HepG2 (cell line): ENCODE data around the gene TPI1. TPM values are rescaled to one million over a fixed set of nuclear protein-coding genes. Genes with fewer than 3 reads are reported as not detected.

Source experiments
- CHD2 ChIP-seq: IDR thresholded peaks from 2 replicates; pipeline ENCODE4 v1.6.1; 2011; ENCODE audit warnings: low read depth, low read length, improper control_type of control experiment
- GTF3A ChIP-seq: sonication (generic); formaldehyde crosslinking; conservative IDR thresholded peaks from 2 replicates; pipeline ENCODE4 v1.4.0; 2020; ENCODE audit warnings: mild to moderate bottlenecking, missing genetic modification reagents
- HNRNPL ChIP-seq: fragments of 200-400 bp; formaldehyde crosslinking; IDR thresholded peaks from 2 replicates; pipeline ENCODE4 v1.6.1; 2017; ENCODE audit warnings: mild to moderate bottlenecking, low read depth, low read length
- KMT2B ChIP-seq: IDR thresholded peaks from 2 replicates; pipeline ENCODE4 v1.6.1; 2016; ENCODE audit warnings: missing genetic modification reagents, missing compliant biosample characterization
- RBM22 ChIP-seq: fragments of 200-400 bp; formaldehyde crosslinking; optimal IDR thresholded peaks from 2 replicates; pipeline ENCODE3; 2017; ENCODE audit warnings: mild to moderate bottlenecking, low read length, moderate library complexity
- TEAD3 ChIP-seq: optimal IDR thresholded peaks from 2 replicates; pipeline ENCODE3; 2016; ENCODE audit warnings: borderline replicate concordance
- YEATS2 ChIP-seq: sonication (generic); formaldehyde crosslinking; IDR thresholded peaks from 2 replicates; pipeline ENCODE4 v1.4.0; 2020; ENCODE audit warnings: missing genetic modification reagents, borderline replicate concordance
- ZNF207 ChIP-seq: fragments of 450-650 bp; IDR thresholded peaks from 2 replicates; pipeline ENCODE4 v1.6.1; 2016; ENCODE audit warnings: antibody characterized with exemption, borderline replicate concordance
- ZNF530 ChIP-seq: sonication (generic); formaldehyde crosslinking; IDR thresholded peaks from 2 replicates; pipeline ENCODE4 v1.5.0; 2020; ENCODE audit warnings: low read depth, mild to moderate bottlenecking, missing genetic modification reagents
- ZNF616 ChIP-seq: sonication (generic); formaldehyde crosslinking; IDR thresholded peaks from 2 replicates; pipeline ENCODE4 v1.5.0; 2020; ENCODE audit warnings: low read depth, mild to moderate bottlenecking, missing genetic modification reagents
- ZNF713 ChIP-seq: sonication (generic); formaldehyde crosslinking; IDR thresholded peaks from 2 replicates; pipeline ENCODE4 v1.4.0; 2020; ENCODE audit warnings: mild to moderate bottlenecking, missing genetic modification reagents
- ZNF761 ChIP-seq: sonication (generic); formaldehyde crosslinking; conservative IDR thresholded peaks from 2 replicates; pipeline ENCODE4 v1.4.0; 2020; ENCODE audit warnings: mild to moderate bottlenecking, missing genetic modification reagents
- polyA plus RNA-seq, 8 experiments: library from polyadenylated mRNA; depleted of rRNA in 3 of 8; stranded (reverse) in 7 of 8; unstranded in 1 of 8; fragments of >200 nt; fragmentation: Illumina TruSeq in 4 of 8; extraction: Trizol in 4 of 8; gene quantifications; 2 replicates each; pipeline versions ENCODE4 v1.2.1 to v1.2.3, GENCODE V29; 2011 to 2016; ENCODE audit warnings: low read depth in 4 of 8, missing spikeins in 1 of 8, mixed read lengths in 1 of 8; ENCODE audit not compliant: insufficient read depth in 1 of 8
- total RNA-seq, 5 experiments: library from RNA; depleted of rRNA; stranded (reverse); fragments of >200 nt; fragmentation: Illumina TruSeq; extraction: Trizol; gene quantifications; 2 replicates each; pipeline ENCODE4 v1.2.3, GENCODE V29; 2016; ENCODE audit warnings: low read depth in 1 of 5
- TF ChIP-seq, protein P1 (sequence below): sonication (generic); formaldehyde crosslinking; conservative IDR thresholded peaks from 2 replicates; pipeline ENCODE4 v1.8.0; 2022; ENCODE audit warnings: missing genetic modification reagents
- TF ChIP-seq, protein P2 (sequence below): sonication (generic); formaldehyde crosslinking; IDR thresholded peaks from 2 replicates; pipeline ENCODE4 v1.5.0; 2020; ENCODE audit warnings: missing genetic modification reagents
- TF ChIP-seq, protein P3 (sequence below): sonication (generic); formaldehyde crosslinking; IDR thresholded peaks from 2 replicates; pipeline ENCODE4 v1.5.0; 2020; ENCODE audit warnings: missing genetic modification reagents, mild to moderate bottlenecking, borderline replicate concordance
- TF ChIP-seq, protein P4 (sequence below): conservative IDR thresholded peaks from 2 replicates; pipeline ENCODE4 v1.6.1; 2018; ENCODE audit warnings: missing genetic modification reagents
- TF ChIP-seq, protein P5 (sequence below): sonication (generic); formaldehyde crosslinking; IDR thresholded peaks from 2 replicates; pipeline ENCODE4 v1.4.0; 2020; ENCODE audit warnings: mild to moderate bottlenecking, missing genetic modification reagents
- TF ChIP-seq, protein P6 (sequence below): sonication (generic); formaldehyde crosslinking; IDR thresholded peaks from 2 replicates; pipeline ENCODE4 v1.5.1; 2020; ENCODE audit warnings: missing genetic modification reagents, mild to moderate bottlenecking, borderline replicate concordance
- TF ChIP-seq, protein P7 (sequence below): sonication (generic); formaldehyde crosslinking; conservative IDR thresholded peaks from 2 replicates; pipeline ENCODE4 v1.8.1; 2023; ENCODE audit warnings: missing genetic modification reagents

Gene TPI1
- total and polyA plus RNA-seq, 2 of the 13 experiments (the other 11 are each of a cell fraction or from before 2014, with no cell fraction given): 945 to 2,535 TPM

DNA sequence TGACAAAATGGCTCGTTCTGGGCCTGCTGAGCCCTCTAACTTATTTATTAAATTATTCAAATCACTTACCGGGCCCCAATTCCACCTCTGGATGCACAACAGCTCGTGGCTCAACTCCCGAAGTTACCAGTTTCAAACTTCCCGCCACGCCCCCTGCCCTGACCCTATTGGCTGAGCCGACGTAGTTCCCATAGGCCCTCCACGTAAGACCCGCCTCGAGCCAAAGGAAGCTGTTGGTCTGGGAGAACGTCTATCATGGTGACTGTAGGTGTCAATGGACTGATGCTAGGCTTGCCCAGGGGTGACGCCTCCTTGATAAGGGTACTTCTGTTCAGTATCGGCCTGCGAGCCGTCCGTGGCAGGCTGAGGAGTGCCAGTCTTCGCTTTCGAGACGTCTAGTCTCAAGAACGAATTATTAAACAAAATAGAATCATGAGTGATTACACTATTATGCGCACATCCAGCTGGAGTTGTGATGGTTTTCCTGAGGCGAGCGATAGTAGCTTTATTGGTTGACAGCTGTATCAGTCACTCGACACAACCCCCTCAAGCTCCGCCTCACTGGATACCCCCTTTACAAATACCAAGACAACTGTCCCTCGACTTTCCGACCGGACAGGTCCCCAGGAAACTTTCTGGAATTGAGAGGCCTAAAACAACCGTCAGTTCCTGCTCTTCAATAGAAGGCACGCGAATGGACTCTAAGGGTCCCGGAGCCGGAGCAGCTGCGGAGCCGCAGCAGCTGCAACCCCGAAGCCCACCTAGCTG is 16.0 kb upstream of the TPI1 start, which contains the start of gene CDCA3 (continued):
- TF ChIP-seq, protein P1, sequence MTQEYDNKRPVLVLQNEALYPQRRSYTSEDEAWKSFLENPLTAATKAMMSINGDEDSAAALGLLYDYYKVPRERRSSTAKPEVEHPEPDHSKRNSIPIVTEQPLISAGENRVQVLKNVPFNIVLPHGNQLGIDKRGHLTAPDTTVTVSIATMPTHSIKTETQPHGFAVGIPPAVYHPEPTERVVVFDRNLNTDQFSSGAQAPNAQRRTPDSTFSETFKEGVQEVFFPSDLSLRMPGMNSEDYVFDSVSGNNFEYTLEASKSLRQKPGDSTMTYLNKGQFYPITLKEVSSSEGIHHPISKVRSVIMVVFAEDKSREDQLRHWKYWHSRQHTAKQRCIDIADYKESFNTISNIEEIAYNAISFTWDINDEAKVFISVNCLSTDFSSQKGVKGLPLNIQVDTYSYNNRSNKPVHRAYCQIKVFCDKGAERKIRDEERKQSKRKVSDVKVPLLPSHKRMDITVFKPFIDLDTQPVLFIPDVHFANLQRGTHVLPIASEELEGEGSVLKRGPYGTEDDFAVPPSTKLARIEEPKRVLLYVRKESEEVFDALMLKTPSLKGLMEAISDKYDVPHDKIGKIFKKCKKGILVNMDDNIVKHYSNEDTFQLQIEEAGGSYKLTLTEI (CRISPR knock-in tag): no peak
- TF ChIP-seq ZNF530 (CRISPR knock-in tag) (no peak), YEATS2 (CRISPR knock-in tag) (no peak), HNRNPL (no peak), TEAD3 (CRISPR knock-in tag) (no peak), ZNF761 (CRISPR knock-in tag) (no peak; the same call in 1 of the 2 replicates), ZNF207 (no peak), ZNF713 (CRISPR knock-in tag) (no peak), GTF3A (CRISPR knock-in tag) (no peak), ZNF616 (no peak), RBM22 (no peak), CHD2 (peak; percentile 68; the same call in 1 of the 2 replicates), KMT2B (no peak)
- TF ChIP-seq, protein P2, sequence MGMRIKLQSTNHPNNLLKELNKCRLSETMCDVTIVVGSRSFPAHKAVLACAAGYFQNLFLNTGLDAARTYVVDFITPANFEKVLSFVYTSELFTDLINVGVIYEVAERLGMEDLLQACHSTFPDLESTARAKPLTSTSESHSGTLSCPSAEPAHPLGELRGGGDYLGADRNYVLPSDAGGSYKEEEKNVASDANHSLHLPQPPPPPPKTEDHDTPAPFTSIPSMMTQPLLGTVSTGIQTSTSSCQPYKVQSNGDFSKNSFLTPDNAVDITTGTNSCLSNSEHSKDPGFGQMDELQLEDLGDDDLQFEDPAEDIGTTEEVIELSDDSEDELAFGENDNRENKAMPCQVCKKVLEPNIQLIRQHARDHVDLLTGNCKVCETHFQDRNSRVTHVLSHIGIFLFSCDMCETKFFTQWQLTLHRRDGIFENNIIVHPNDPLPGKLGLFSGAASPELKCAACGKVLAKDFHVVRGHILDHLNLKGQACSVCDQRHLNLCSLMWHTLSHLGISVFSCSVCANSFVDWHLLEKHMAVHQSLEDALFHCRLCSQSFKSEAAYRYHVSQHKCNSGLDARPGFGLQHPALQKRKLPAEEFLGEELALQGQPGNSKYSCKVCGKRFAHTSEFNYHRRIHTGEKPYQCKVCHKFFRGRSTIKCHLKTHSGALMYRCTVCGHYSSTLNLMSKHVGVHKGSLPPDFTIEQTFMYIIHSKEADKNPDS (CRISPR knock-in tag): no peak
- TF ChIP-seq, protein P3, sequence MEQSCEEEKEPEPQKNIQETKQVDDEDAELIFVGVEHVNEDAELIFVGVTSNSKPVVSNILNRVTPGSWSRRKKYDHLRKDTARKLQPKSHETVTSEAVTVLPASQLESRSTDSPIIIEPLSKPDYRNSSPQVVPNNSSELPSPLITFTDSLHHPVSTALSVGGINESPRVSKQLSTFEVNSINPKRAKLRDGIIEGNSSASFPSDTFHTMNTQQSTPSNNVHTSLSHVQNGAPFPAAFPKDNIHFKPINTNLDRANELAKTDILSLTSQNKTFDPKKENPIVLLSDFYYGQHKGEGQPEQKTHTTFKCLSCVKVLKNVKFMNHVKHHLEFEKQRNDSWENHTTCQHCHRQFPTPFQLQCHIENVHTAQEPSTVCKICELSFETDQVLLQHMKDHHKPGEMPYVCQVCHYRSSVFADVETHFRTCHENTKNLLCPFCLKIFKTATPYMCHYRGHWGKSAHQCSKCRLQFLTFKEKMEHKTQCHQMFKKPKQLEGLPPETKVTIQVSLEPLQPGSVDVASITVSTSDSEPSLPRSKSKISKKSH (CRISPR knock-in tag): no peak
- TF ChIP-seq, protein P4, sequence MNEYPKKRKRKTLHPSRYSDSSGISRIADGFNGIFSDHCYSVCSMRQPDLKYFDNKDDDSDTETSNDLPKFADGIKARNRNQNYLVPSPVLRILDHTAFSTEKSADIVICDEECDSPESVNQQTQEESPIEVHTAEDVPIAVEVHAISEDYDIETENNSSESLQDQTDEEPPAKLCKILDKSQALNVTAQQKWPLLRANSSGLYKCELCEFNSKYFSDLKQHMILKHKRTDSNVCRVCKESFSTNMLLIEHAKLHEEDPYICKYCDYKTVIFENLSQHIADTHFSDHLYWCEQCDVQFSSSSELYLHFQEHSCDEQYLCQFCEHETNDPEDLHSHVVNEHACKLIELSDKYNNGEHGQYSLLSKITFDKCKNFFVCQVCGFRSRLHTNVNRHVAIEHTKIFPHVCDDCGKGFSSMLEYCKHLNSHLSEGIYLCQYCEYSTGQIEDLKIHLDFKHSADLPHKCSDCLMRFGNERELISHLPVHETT (CRISPR knock-in tag): no peak
- TF ChIP-seq, protein P5, sequence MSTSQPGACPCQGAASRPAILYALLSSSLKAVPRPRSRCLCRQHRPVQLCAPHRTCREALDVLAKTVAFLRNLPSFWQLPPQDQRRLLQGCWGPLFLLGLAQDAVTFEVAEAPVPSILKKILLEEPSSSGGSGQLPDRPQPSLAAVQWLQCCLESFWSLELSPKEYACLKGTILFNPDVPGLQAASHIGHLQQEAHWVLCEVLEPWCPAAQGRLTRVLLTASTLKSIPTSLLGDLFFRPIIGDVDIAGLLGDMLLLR (CRISPR knock-in tag): peak; percentile 65; the same call in 1 of the 2 replicates
- TF ChIP-seq, protein P6, sequence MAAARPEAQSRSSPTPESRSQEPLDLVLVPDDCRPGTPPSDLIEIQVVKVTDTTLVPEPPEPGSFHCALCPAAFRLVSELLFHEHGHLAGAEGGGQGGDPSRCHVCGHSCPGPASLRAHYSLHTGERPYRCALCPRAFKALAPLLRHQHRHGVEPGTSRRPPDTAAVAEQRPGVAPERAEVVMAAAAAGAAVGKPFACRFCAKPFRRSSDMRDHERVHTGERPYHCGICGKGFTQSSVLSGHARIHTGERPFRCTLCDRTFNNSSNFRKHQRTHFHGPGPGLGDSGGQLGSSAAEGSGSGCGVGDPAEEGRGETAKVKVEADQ: 0 out of 2 replicates have a peak, but pooled peaks have one; percentile 31
- TF ChIP-seq, protein P7, sequence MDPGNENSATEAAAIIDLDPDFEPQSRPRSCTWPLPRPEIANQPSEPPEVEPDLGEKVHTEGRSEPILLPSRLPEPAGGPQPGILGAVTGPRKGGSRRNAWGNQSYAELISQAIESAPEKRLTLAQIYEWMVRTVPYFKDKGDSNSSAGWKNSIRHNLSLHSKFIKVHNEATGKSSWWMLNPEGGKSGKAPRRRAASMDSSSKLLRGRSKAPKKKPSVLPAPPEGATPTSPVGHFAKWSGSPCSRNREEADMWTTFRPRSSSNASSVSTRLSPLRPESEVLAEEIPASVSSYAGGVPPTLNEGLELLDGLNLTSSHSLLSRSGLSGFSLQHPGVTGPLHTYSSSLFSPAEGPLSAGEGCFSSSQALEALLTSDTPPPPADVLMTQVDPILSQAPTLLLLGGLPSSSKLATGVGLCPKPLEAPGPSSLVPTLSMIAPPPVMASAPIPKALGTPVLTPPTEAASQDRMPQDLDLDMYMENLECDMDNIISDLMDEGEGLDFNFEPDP: no peak
